Natural killer cell (primary cell): ENCODE measurements around the gene TMEM161B. TPM values are rescaled to one million over a fixed set of nuclear protein-coding genes. Genes with fewer than 3 reads are reported as not detected.

Experiments used
- ATAC-seq, 3 donors: fragments of 150-1000 bp in 2 of 3; fragments of 200-7000 bp in 1 of 3; cut with Tn5 transposase; 1 replicate in 1 of 3; 2 replicates in 2 of 3; pipeline ENCODE4 v1.10.0; 2021; ENCODE audit warnings: mild to moderate bottlenecking in 2 of 3, moderate library complexity in 2 of 3
- DNase-seq, 2 donors: peaks; one replicate each; pipeline versions ENCODE4 v3.0.0 to v3.0.0-alpha.2; 2013 to 2021; ENCODE audit warnings: mixed read lengths in 1 of 2
- H3K27ac ChIP-seq: one replicate; pipeline ENCODE4 v1.5.1; 2013; ENCODE audit warnings: mild to moderate bottlenecking, low read length
- H3K27me3 ChIP-seq: one replicate; pipeline ENCODE4 v1.6.1; 2013; ENCODE audit warnings: low read length; ENCODE audit not compliant: control insufficient read depth, insufficient read depth
- H3K36me3 ChIP-seq: one replicate; pipeline ENCODE4 v1.6.1; 2013; ENCODE audit warnings: low read length; ENCODE audit not compliant: control insufficient read depth, insufficient read depth
- H3K4me1 ChIP-seq: one replicate; pipeline ENCODE4 v1.6.1; 2013; ENCODE audit warnings: low read length; ENCODE audit not compliant: control insufficient read depth, insufficient read depth
- H3K4me3 ChIP-seq: one replicate; pipeline ENCODE4 v1.5.1; 2013; ENCODE audit warnings: low read length
- H3K9me3 ChIP-seq: one replicate; pipeline ENCODE4 v1.6.1; 2013; ENCODE audit warnings: low read length; ENCODE audit not compliant: control insufficient read depth, insufficient read depth
- H3K27ac Mint-ChIP-seq, 2 donors: one replicate each; pipeline ENCODE4 v1.8.0; 2022; ENCODE audit warnings: mild to moderate bottlenecking in 2 of 2, mixed read lengths in 2 of 2, moderate library complexity in 1 of 2
- H3K27me3 Mint-ChIP-seq, 2 donors: one replicate each; pipeline ENCODE4 v1.8.0; 2022; ENCODE audit warnings: low read depth in 2 of 2, mixed read lengths in 2 of 2
- H3K36me3 Mint-ChIP-seq: one replicate; pipeline ENCODE4 v1.8.0; 2022; ENCODE audit warnings: mixed read lengths
- H3K4me1 Mint-ChIP-seq, 2 donors: one replicate each; pipeline ENCODE4 v1.8.0; 2022; ENCODE audit warnings: mixed read lengths in 2 of 2
- H3K4me3 Mint-ChIP-seq: one replicate; pipeline ENCODE4 v1.8.0; 2022; ENCODE audit warnings: mild to moderate bottlenecking, moderate library complexity, mixed read lengths
- H3K9me3 Mint-ChIP-seq, 2 donors: one replicate each; pipeline ENCODE4 v1.8.0; 2022; ENCODE audit warnings: mixed read lengths in 2 of 2
- CTCF ChIP-seq: fragments of 200-600 bp; IDR thresholded peaks from one replicate; pipeline ENCODE4 v1.8.0; 2022; ENCODE audit warnings: antibody characterized with exemption
- WGBS: methylation state at CpG from one replicate; pipeline ENCODE4 v1.1.7; 2013; ENCODE audit warnings: missing lambda C conversion rate; ENCODE audit not compliant: insufficient coverage; 5-methylcytosine and 5-hydroxymethylcytosine counted together
- intact Hi-C: fragments of 100-400 bp; cut with micrococcal nuclease; formaldehyde crosslinking; loops from one replicate; pipeline ENCODE4 v1.14.2; 2022
- total RNA-seq, 4 donors: library from RNA; stranded (reverse); fragments of 120-200 nt in 1 of 4; gene quantifications; one replicate each; pipeline versions ENCODE4 v1.2.3 to v1.2.4, GENCODE V29; 2013 to 2022

The TMEM161B gene
- total RNA-seq, 3 donors from 2014 or later (not counting 1 experiment from before 2014, with no cell fraction given): 29.8 to 33.9 (median 33.2) TPM

GRCh38 chr5:88290801-88291200 lies 22.2 kb upstream of the TMEM161B start:
- intact Hi-C loops: no loop called here
- Mint-ChIP-seq H3K4me1 (no peaks in the 10 kb centered on the region), H3K9me3 (no peaks in the 10 kb centered on the region), H3K27ac (no peak overlapping the region), H3K36me3 (no peaks in the 10 kb centered on the region), H3K4me3 (no peak overlapping the region), H3K27me3 (no peaks in the 10 kb centered on the region)
- DNase-seq (no peak), ATAC-seq (no peak)
- TF ChIP-seq CTCF: no peak
- WGBS: 98% methylated on average over 2 of the region's 3 CpGs
- Histone ChIP-seq H3K4me1 (no peaks in the 10 kb centered on the region), H3K27ac (no peak overlapping the region), H3K27me3 (no peaks in the 10 kb centered on the region), H3K9me3 (no peaks in the 10 kb centered on the region), H3K4me3 (no peak overlapping the region), H3K36me3 (peaks cover 4% of the 10 kb centered on the region)

GRCh38 chr5:88288528-88289197 lies 20.0 kb upstream of the TMEM161B start:
- no peaks in the 10 kb centered on the region for H3K9me3 ChIP-seq
- Mint-ChIP-seq H3K27me3 (no peaks in the 10 kb centered on the region), H3K4me3 (no peak overlapping the region)

GRCh38 chr5:88287846-88288527 lies 19.3 kb upstream of the TMEM161B start:
- DNase-seq (no peak), ATAC-seq (no peak)
- Mint-ChIP-seq H3K27ac (no peak overlapping the region), H3K4me3 (no peak overlapping the region), H3K4me1 (no peaks in the 10 kb centered on the region), H3K27me3 (no peaks in the 10 kb centered on the region), H3K9me3 (no peaks in the 10 kb centered on the region), H3K36me3 (no peaks in the 10 kb centered on the region)
- Histone ChIP-seq H3K4me3 (no peak overlapping the region), H3K27me3 (no peaks in the 10 kb centered on the region), H3K36me3 (peaks cover 6% of the 10 kb centered on the region), H3K9me3 (no peaks in the 10 kb centered on the region), H3K27ac (no peak overlapping the region), H3K4me1 (no peaks in the 10 kb centered on the region)
- WGBS: 100% methylated on average over 2 of the region's 4 CpGs
- intact Hi-C loops: no loop called here
- no peak for TF ChIP-seq CTCF

More at GRCh38 chr5:88288528-88289197, 20.0 kb upstream of the TMEM161B start:
- DNase-seq: no peak
- no peaks in the 10 kb centered on the region for H3K9me3 Mint-ChIP-seq
- no peak for TF ChIP-seq CTCF
- peaks cover 6% of the 10 kb centered on the region for H3K36me3 ChIP-seq
- H3K4me1 ChIP-seq: no peaks in the 10 kb centered on the region
- ATAC-seq: no peak
- H3K4me3 ChIP-seq: no peak overlapping the region
- H3K27ac Mint-ChIP-seq: no peak overlapping the region
- H3K27ac ChIP-seq: no peak overlapping the region
- WGBS: 95% methylated on average over 5 of the region's 5 CpGs
- no peaks in the 10 kb centered on the region for H3K36me3 Mint-ChIP-seq
- H3K27me3 ChIP-seq: no peaks in the 10 kb centered on the region
- H3K4me1 Mint-ChIP-seq: no peaks in the 10 kb centered on the region
- intact Hi-C loops: no loop called here
